GM10266 (cell line): Measurements from ENCODE around the gene NCAPD2.
"Not testable (repeated sequence)": the region's sequence is repeated elsewhere in the genome, so short reads cannot be mapped to it uniquely, and the experiment has no call there.

Experiments used
- DNase-seq: peaks from one replicate; pipeline ENCODE4 v3.0.0; 2012; ENCODE audit errors: extremely low spot score
- CTCF ChIP-seq: IDR thresholded peaks from 2 replicates; pipeline ENCODE4 v1.5.1; 2012; ENCODE audit warnings: mild to moderate bottlenecking, low read depth; ENCODE audit not compliant: control insufficient read depth, insufficient read depth; ENCODE audit errors: missing control alignments

The NCAPD2 gene

GRCh38 chr12:6465467-6466183, 28.3 kb upstream of the NCAPD2 start:
- peak; percentile 76 for TF ChIP-seq CTCF
- no peak for DNase-seq

DNA sequence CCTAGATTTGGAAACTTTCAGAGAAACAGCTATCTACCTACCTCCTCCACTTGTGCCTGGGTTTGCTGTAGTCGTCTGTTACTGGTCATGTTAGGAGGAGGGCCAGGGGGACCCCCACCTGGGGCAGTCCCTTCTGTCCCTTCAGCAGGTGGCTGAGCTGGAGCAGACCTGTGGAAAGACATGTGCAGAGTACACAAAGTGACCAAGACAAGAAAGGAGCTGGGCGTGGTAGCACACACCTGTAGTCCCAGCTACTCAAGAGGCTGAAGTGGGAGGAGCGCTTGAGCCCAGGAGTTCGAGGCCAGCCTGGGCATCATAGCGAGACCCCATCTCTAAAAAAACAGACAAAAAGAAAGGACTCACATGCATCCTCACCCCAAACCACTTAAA, 27.7 kb upstream of the NCAPD2 start:
- DNase-seq: no peak
- TF ChIP-seq CTCF: no peak

DNA sequence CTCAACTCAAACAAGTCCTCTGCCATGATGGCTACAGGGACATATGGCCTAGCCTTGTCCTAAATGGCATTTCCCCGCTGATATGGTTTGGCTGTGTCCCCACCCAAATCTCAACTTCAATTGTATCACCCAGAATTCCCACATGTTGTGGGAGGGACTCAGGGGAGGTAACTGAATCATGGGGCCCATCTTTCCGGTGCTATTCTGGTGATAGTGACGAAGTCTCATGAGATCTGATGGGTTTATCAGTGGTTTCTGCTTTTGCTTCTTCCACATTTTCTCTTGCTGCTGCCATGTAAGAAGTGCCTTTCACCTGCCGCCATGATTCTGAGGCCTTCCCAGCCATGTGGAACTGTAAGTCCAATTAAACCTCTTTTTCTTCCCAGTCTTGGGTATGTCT, 27.2 kb upstream of the NCAPD2 start:
- DNase-seq: not testable (repeated sequence)

DNA sequence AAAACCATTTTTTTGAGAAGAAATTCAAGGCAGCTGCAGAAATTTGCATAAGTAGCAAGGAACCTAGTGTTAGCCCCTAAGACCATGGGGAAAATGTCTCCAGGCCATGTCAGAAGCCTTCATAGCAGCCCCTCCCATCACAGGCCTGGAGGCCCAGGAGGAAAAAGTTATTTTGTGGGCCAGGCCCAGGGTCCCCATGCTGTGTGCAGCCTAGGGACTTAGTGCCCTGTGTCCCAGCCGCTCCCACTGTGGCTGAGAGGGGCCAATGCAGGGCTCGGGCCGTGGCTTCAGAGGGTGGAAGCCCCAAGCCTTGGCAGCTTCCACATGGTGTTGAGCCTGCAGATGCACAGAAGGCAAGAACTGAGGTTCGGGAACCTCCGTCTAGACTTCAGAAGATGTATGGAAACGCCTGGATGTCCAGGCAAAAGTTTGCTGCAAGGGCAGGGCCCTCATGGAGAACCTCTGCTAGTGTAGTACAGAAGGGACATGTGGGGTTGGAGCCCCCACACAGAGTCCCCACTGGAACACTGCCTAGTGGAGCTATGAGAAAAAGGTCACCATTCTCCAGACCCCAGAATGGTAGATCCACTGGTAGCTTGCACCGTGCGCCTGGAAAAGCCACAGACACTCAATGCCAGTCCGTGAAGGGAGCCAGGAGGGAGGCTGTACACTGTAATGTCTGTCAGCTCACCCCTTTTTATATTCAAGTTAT, 26.2 kb upstream of the NCAPD2 start:
- DNase-seq: not testable (repeated sequence)

DNA sequence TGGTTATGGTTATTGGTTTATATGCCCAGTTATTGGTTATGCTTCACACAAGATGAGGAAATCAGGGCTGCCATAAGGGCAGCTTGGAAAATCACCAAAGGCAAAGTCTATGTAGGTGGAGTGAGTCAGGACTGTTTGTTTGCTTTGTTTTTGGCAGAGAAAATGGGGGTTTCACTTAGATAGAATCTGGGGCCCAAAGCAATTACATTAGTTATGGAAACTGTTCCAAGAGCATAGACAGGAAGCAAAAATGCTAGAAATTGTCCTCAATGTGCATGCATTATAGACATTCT, 25.7 kb upstream of the NCAPD2 start:
- DNase-seq: no peak
- TF ChIP-seq CTCF: no peak

GRCh38 chr12:6469092-6469491, 24.8 kb upstream of the NCAPD2 start:
- no peak for TF ChIP-seq CTCF
- DNase-seq: no peak

DNA sequence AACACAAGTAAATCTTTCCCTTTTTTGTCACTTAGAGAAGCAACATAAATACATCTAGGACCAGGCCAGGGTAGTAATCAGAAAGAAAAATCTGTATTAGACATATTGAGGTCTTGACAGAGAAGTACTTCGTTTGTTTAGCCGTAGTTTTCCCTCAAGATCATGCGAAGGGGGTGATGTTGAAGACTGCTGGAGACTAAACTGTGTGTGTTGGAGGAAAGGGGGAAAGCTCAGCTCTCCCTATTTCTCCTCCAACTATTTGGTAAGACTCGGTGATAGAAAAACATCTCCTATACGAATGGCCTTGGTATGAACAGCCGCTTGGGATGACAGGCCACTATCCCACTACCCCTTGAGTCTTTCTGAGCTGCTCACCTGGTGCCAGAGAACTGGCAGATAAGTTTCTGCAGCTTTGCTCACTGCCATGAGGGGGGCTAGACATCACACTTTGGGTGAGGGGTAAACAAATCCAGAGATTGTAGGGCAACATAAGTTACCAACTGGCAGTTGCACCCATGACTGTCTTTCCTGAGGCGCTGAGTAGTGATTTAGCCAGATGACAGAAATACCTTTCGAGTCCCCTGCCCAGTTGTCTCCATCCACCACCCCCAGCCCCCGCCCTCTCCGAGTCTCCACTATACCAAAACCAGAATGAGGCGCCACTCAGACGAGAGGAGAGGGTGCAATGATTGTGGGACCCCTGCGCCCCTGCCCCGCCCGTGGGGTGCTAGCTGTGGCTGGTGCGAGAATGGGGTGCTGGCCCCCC, 24.1 kb upstream of the NCAPD2 start:
- TF ChIP-seq CTCF: no peak
- DNase-seq: no peak

DNA sequence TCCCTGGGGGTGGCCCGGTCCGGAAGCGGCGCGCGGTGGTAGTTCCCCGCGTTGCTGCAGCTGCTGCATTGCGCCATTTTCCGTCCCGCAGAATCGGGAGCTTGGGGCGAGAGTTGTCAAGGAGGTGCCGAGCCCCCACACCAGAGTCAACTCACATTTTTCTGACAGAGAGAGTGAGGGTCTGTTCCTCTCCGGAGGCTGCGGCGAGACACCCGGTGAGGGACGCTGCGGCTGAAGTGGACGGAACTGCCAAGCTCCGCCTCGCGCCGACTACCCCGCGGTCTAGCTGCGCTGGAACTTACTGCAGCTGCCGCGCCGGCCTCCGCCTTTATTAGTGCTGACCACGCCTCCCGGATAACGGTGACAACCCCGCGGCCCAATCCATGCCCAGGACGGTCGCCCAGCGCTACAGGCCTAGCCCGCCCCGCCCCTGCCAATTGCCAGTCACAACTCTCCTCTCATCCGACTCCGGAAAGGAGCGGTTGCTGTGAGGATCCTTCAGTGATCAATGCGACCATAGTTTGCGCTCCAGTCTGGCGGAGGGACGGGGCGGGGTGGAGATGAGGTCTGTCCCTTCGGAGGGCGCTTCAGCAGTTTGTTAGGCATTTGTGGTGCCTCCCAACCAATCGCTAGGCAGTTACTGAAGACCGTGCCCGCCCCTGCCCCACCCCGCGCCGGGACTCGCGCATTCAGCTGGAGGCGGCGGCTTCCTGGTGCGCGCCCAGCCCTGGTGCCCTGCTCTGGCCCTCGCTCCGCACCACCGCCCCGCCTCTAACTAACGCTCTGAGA, 23.3 kb upstream of the NCAPD2 start, which contains the start of gene VAMP1:
VAMP1 (minus strand) TSS at position 303 of the 789 bp plus-strand sequence; CDS start at position 157, 146 bp downstream.
- peak; percentile 97 for DNase-seq
- no peak for TF ChIP-seq CTCF
